ENCODE results near the gene ARSI. TPM values are rescaled to one million over a fixed set of nuclear protein-coding genes. Genes with fewer than 3 reads are reported as not detected.

Gene ARSI
- total and polyA plus RNA-seq, 7 experiments from 2014 or later, result 1.6 TPM; not detected in 6

DNA sequence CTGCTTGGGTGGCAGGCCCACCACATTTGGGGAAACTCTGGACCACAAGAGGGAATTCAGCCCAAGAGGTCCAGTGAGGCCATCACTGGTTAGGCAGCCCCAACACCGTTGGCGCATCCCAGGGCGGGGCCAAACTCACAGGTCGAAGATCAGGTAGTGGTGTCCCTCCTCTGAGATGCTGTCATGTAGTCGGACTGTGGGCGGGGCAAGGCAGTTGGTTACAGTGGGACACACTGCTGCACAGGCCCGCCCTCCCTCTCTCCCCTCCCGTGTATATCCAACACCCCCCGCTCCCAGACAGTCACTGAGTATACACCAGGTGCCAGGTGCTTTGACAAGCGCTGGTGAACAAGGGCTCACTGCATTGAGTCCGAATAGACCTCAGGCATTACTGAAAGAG is 45.3 kb downstream of the ARSI start:
- Mint-ChIP-seq H3K27me3 (no peaks in the 10 kb centered on the region), H3K36me3 (no peaks in the 10 kb centered on the region), H3K4me1 (no peaks in the 10 kb centered on the region), H3K9me3 (peaks cover 0 to 2% (median 0%) of the 10 kb centered on the region in 11 donors), H3K4me3 (no peak overlapping the region), H3K27ac (no peak overlapping the region)
- Histone ChIP-seq H3K27me3 (ENCODE audit: control insufficient read depth in 2 of 2, insufficient read depth in 2 of 2, low read length in 2 of 2) (no peaks in the 10 kb centered on the region), H3K4me1 (ENCODE audit: control insufficient read depth in 2 of 2, insufficient read depth in 2 of 2, low read length in 2 of 2) (no peaks in the 10 kb centered on the region), H3K27ac (ENCODE audit: low read depth, low read length) (no peak overlapping the region), H3K4me3 (ENCODE audit: low read length) (no peak overlapping the region), H3K9me3 (ENCODE audit: control insufficient read depth in 2 of 3, low read length in 3 of 3) (no peaks in the 10 kb centered on the region), H3K36me3 (ENCODE audit: control insufficient read depth in 2 of 3, insufficient read depth in 3 of 3, low read length in 3 of 3) (no peaks in the 10 kb centered on the region)
- CTCF ChIA-PET, result no interaction called here
- POLR2A ChIA-PET, result no interaction called here
- DNase-seq (no peak), ATAC-seq (no peak)
- intact Hi-C loops (cut with micrococcal nuclease), result no loop called here

DNA sequence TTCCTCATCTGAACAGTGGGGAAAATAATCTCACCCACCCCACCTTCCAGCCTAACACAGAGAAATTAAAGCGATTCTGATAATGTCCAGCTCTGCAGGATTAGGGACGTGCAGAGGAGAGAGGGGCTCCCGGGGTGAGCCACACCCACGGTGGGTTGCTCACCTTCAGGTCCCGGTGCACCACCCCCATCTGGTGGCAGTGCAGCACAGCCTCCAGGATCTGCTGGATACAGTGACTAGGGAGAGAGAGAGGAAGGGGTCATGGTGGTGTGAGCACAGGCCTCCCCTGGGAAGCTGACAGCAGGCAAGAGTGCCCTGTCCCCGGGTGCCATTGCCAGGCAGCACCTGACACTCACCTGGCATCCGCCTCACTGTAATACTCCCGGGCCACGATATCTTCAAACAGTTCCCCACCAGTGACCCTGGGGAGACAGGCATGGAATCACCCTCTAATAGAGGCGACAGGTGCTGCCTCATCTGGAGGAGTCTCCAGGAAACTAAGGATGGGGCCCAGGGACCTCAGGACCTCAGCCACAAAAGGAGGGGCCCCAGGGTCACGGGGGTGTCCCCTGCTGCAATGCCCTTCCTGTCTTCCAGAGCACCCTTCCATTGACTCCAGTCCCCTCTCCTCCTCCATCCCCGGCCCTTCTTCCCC is 46.2 kb downstream of the ARSI start:
- no peak for ATAC-seq
- intact Hi-C loops (cut with micrococcal nuclease), result no loop called here
- Histone ChIP-seq H3K4me3 (ENCODE audit: low read length) (no peak overlapping the region), H3K27me3 (ENCODE audit: control insufficient read depth in 2 of 2, insufficient read depth in 2 of 2, low read length in 2 of 2) (no peaks in the 10 kb centered on the region), H3K4me1 (ENCODE audit: control insufficient read depth in 2 of 2, insufficient read depth in 2 of 2, low read length in 2 of 2) (no peaks in the 10 kb centered on the region), H3K27ac (ENCODE audit: low read depth, low read length) (no peak overlapping the region), H3K36me3 (ENCODE audit: control insufficient read depth in 2 of 3, insufficient read depth in 3 of 3, low read length in 3 of 3) (no peaks in the 10 kb centered on the region), H3K9me3 (ENCODE audit: control insufficient read depth in 2 of 3, low read length in 3 of 3) (no peaks in the 10 kb centered on the region)
- no peak for DNase-seq
- POLR2A ChIA-PET, result no interaction called here
- H3K9me3 Mint-ChIP-seq, result peaks cover 0 to 2% (median 0%) of the 10 kb centered on the region in 11 donors
- no peaks in the 10 kb centered on the region for H3K36me3 Mint-ChIP-seq
- CTCF ChIA-PET, result no interaction called here
- no peaks in the 10 kb centered on the region for H3K27me3 Mint-ChIP-seq
- no peaks in the 10 kb centered on the region for H3K4me1 Mint-ChIP-seq
- H3K4me3 Mint-ChIP-seq, result no peak overlapping the region
- H3K27ac Mint-ChIP-seq, result no peak overlapping the region

DNA sequence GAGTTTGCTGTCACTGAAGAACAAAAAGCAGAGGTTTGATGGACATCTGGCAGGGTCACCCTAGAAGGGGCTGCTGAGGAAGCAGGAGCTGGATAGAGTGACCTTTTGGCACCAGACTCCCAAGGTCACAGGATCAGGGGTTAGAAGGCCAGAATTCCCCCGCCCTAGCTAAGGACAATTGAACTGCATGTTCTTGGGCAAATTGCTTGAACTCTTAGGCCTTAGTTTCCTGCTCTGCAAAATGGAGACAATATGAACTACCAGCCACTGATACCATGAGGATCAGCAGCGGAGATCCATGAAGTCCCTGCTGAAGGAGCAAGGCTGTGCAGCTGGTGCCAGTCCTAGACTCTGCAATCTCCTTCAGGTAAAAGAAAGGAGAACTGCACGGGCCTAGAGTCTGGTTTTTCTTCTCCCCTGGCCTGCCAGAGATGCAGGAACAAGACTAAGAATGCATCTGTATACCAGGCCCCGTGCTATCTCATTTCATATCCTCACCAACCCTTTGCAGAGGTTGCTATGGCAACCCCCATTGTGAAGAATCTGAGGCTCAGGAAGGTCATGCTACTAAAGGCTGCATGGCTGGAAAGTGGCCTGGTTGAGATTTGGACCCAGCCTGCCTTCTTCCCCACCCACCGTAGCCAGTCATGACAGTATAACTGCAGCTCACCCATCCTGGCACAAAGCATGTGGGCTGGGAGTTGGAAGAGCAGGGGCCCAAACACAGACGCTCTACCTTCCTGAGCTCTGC is 46.9 kb downstream of the ARSI start:
- Histone ChIP-seq H3K4me3 (ENCODE audit: low read length) (no peak overlapping the region), H3K9me3 (ENCODE audit: control insufficient read depth in 2 of 3, low read length in 3 of 3) (no peaks in the 10 kb centered on the region), H3K4me1 (ENCODE audit: control insufficient read depth in 2 of 2, insufficient read depth in 2 of 2, low read length in 2 of 2) (no peaks in the 10 kb centered on the region), H3K36me3 (ENCODE audit: control insufficient read depth in 2 of 3, insufficient read depth in 3 of 3, low read length in 3 of 3) (no peaks in the 10 kb centered on the region), H3K27ac (ENCODE audit: low read depth, low read length) (no peak overlapping the region), H3K27me3 (ENCODE audit: control insufficient read depth in 2 of 2, insufficient read depth in 2 of 2, low read length in 2 of 2) (no peaks in the 10 kb centered on the region)
- no peak for ATAC-seq
- no peaks in the 10 kb centered on the region for H3K4me1 Mint-ChIP-seq
- intact Hi-C loops (cut with micrococcal nuclease), result no loop called here
- ChIA-PET CTCF (no interaction called here), POLR2A (interaction anchor here (0.5 kb wide), 1 partner anchor 24 kb away, joined by 3 read pairs; no protein-coding TSS in a partner anchor)
- H3K36me3 Mint-ChIP-seq, result no peaks in the 10 kb centered on the region
- H3K4me3 Mint-ChIP-seq, result no peak overlapping the region
- H3K27me3 Mint-ChIP-seq, result no peaks in the 10 kb centered on the region
- H3K27ac Mint-ChIP-seq, result no peak overlapping the region
- no peak for DNase-seq
- peaks cover 0 to 2% (median 0%) of the 10 kb centered on the region in 11 donors for H3K9me3 Mint-ChIP-seq

DNA sequence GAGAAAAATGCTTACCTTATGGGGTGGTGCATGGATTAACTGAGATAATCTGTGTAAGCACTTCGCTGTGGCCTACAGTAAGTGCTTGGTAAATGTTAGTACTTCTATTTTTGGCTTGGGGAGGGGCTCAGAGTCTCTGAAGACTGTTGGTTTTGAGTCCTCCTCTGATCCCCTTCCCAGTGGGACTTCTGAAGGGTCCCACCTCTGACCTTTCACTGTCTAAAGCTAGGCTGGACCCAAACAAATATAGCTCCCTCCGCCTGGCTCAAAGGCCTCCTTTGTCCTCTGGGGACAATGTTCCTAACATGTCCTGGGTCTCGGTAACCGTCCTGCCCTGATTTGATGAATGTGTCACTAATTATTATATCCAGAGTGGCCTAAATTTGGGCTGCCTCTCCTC is 47.9 kb downstream of the ARSI start:
- Histone ChIP-seq H3K4me3 (ENCODE audit: low read length) (no peak overlapping the region), H3K4me1 (ENCODE audit: control insufficient read depth in 2 of 2, insufficient read depth in 2 of 2, low read length in 2 of 2) (no peaks in the 10 kb centered on the region), H3K27ac (ENCODE audit: low read depth, low read length) (no peak overlapping the region), H3K36me3 (ENCODE audit: control insufficient read depth in 2 of 3, insufficient read depth in 3 of 3, low read length in 3 of 3) (no peaks in the 10 kb centered on the region), H3K27me3 (ENCODE audit: control insufficient read depth in 2 of 2, insufficient read depth in 2 of 2, low read length in 2 of 2) (no peaks in the 10 kb centered on the region), H3K9me3 (ENCODE audit: control insufficient read depth in 2 of 3, low read length in 3 of 3) (no peaks in the 10 kb centered on the region)
- no peaks in the 10 kb centered on the region for H3K4me1 Mint-ChIP-seq
- intact Hi-C loops (cut with micrococcal nuclease), result no loop called here
- no peaks in the 10 kb centered on the region for H3K36me3 Mint-ChIP-seq
- H3K9me3 Mint-ChIP-seq, result peaks cover 0 to 2% (median 0%) of the 10 kb centered on the region in 11 donors
- no peak for ATAC-seq
- H3K27me3 Mint-ChIP-seq, result peaks cover 0 to 3% (median 0%) of the 10 kb centered on the region in 5 donors
- no peak for DNase-seq
- H3K27ac Mint-ChIP-seq, result no peak overlapping the region
- POLR2A ChIA-PET, result no interaction called here
- CTCF ChIA-PET, result no interaction called here
- no peak overlapping the region for H3K4me3 Mint-ChIP-seq

DNA sequence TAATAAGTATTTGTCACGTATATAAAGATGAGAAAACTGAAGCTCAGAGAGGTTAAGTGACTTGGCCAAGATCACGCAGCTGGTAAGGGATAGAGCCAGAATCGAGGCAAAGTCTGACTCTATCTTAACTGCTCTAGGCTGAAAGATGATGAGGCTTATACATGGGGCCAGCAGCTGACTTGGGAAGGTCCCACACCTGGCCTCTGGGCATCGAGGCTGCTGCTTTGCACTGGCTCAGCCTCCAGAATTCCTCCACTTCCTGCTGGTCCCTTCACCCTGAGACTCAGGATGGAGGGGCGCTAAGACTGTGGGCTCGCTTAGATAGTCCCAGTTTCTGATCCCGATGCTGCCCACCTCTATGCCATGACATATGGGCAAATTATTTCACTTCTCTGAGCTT is 48.3 kb downstream of the ARSI start:
- ChIA-PET CTCF (no interaction called here), POLR2A (no interaction called here)
- Mint-ChIP-seq H3K36me3 (no peaks in the 10 kb centered on the region), H3K9me3 (peaks cover 0 to 2% (median 0%) of the 10 kb centered on the region in 11 donors), H3K4me3 (no peak overlapping the region), H3K4me1 (no peaks in the 10 kb centered on the region), H3K27ac (no peak overlapping the region), H3K27me3 (peaks cover 0 to 5% (median 0%) of the 10 kb centered on the region in 5 donors)
- H3K9me3 ChIP-seq (ENCODE audit: control insufficient read depth in 2 of 3, low read length in 3 of 3), result no peaks in the 10 kb centered on the region
- ATAC-seq, result no peak
- no peak for DNase-seq
- no peak overlapping the region for H3K4me3 ChIP-seq (ENCODE audit: low read length)
- H3K27me3 ChIP-seq (ENCODE audit: control insufficient read depth in 2 of 2, insufficient read depth in 2 of 2, low read length in 2 of 2), result no peaks in the 10 kb centered on the region
- no peaks in the 10 kb centered on the region for H3K36me3 ChIP-seq (ENCODE audit: control insufficient read depth in 2 of 3, insufficient read depth in 3 of 3, low read length in 3 of 3)
- intact Hi-C loops (cut with micrococcal nuclease), result no loop called here
- H3K27ac ChIP-seq (ENCODE audit: low read depth, low read length), result no peak overlapping the region
- H3K4me1 ChIP-seq (ENCODE audit: control insufficient read depth in 2 of 2, insufficient read depth in 2 of 2, low read length in 2 of 2), result no peaks in the 10 kb centered on the region

DNA sequence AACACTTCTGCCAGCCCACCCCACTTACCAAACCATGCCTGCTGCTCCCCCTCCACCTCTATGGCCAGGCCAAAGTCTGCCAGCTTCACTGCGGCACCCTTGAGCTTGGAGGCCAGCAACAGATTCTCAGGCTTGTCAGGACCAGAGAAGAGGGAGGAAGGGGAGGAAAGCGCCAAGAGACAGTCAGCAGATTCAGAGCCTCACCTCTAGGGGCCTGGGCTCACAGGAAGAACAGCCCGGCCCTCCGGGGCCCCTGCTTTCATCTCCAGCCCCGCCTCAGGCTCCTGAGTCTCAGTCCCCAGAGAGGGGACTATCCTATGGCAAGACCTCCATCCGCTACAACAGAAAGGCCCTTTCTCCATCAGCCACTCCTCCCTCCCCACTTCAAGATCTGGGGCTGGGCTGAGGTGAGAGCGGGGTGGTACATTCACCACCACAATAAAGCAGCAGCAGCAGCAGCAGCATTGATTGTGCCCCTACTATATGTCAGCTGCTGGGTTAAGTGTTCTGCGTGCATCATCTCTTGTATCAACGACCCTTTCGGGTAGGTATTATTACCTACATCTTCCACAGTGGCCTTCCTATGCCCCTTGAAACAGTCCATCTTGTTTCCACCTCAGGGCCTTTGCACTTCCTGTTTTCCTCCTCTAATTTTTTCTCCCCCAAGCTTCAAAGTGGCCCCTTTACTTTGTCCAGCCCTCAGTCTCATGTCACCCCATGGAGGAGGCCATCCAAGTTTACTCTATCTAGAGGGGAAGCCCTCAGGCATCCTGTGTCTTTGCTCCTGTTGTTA is 49.1 kb downstream of the ARSI start:
- H3K27ac Mint-ChIP-seq, result no peak overlapping the region
- no peaks in the 10 kb centered on the region for H3K4me1 Mint-ChIP-seq
- ATAC-seq (no peak), DNase-seq (no peak)
- ChIA-PET POLR2A (no interaction called here), CTCF (no interaction called here)
- intact Hi-C loops (cut with micrococcal nuclease), result no loop called here
- no peaks in the 10 kb centered on the region for H3K9me3 ChIP-seq (ENCODE audit: control insufficient read depth in 2 of 3, low read length in 3 of 3)
- H3K4me3 Mint-ChIP-seq, result no peak overlapping the region
- H3K9me3 Mint-ChIP-seq, result no peaks in the 10 kb centered on the region
- H3K4me3 ChIP-seq (ENCODE audit: low read length), result no peak overlapping the region
- no peaks in the 10 kb centered on the region for H3K4me1 ChIP-seq (ENCODE audit: control insufficient read depth in 2 of 2, insufficient read depth in 2 of 2, low read length in 2 of 2)
- H3K27ac ChIP-seq (ENCODE audit: low read depth, low read length), result no peak overlapping the region
- H3K36me3 ChIP-seq (ENCODE audit: control insufficient read depth in 2 of 3, insufficient read depth in 3 of 3, low read length in 3 of 3), result no peaks in the 10 kb centered on the region
- no peaks in the 10 kb centered on the region for H3K36me3 Mint-ChIP-seq
- no peaks in the 10 kb centered on the region for H3K27me3 ChIP-seq (ENCODE audit: control insufficient read depth in 2 of 2, insufficient read depth in 2 of 2, low read length in 2 of 2)
- peaks cover 0 to 7% (median 0%) of the 10 kb centered on the region in 5 donors for H3K27me3 Mint-ChIP-seq
